Endothelial cell (in vitro differentiated cells): ENCODE results near the gene IL6. TPM values are rescaled to one million over a fixed set of nuclear protein-coding genes. Genes with fewer than 3 reads are reported as not detected.

Source experiments
- DNase-seq: peaks from one replicate; pipeline ENCODE4 v3.0.0; 2021; ENCODE audit warnings: low spot score
- H3K27ac Mint-ChIP-seq: one replicate; pipeline ENCODE4 v1.8.0; 2021; ENCODE audit warnings: mixed read lengths, inconsistent platforms; ENCODE audit not compliant: unreplicated experiment
- H3K27me3 Mint-ChIP-seq: one replicate; pipeline ENCODE4 v1.8.0; 2021; ENCODE audit warnings: mild to moderate bottlenecking, moderate library complexity, mixed read lengths, inconsistent platforms; ENCODE audit not compliant: unreplicated experiment
- H3K36me3 Mint-ChIP-seq: one replicate; pipeline ENCODE4 v1.8.0; 2021; ENCODE audit warnings: mild to moderate bottlenecking, low read depth, mixed read lengths, inconsistent platforms; ENCODE audit not compliant: unreplicated experiment
- H3K4me1 Mint-ChIP-seq: one replicate; pipeline ENCODE4 v1.8.0; 2021; ENCODE audit warnings: mild to moderate bottlenecking, mixed read lengths, inconsistent platforms; ENCODE audit not compliant: unreplicated experiment
- H3K4me3 Mint-ChIP-seq: one replicate; pipeline ENCODE4 v1.8.0; 2021; ENCODE audit warnings: mild to moderate bottlenecking, mixed read lengths, inconsistent platforms; ENCODE audit not compliant: unreplicated experiment
- H3K9me3 Mint-ChIP-seq: one replicate; pipeline ENCODE4 v1.8.0; 2021; ENCODE audit warnings: mixed read lengths, inconsistent platforms; ENCODE audit not compliant: unreplicated experiment
- total RNA-seq: library from RNA; stranded (reverse); fragmentation: NEBNext Ultra II Directional; extraction: Animal tissue kit (Norgen Biotek cat#: 25700); gene quantifications from one replicate; pipeline ENCODE4 v1.2.1, GENCODE V29; 2021; ENCODE audit not compliant: unreplicated experiment
- TF ChIP-seq, protein P1 (sequence below): fragments of 200-600 bp; sonication (generic); IDR thresholded peaks from one replicate; pipeline ENCODE4 v1.5.0; 2021; ENCODE audit warnings: antibody characterized with exemption; ENCODE audit not compliant: unreplicated experiment

IL6 gene
- total RNA-seq, 1 donor from 2014 or later = not detected

DNA sequence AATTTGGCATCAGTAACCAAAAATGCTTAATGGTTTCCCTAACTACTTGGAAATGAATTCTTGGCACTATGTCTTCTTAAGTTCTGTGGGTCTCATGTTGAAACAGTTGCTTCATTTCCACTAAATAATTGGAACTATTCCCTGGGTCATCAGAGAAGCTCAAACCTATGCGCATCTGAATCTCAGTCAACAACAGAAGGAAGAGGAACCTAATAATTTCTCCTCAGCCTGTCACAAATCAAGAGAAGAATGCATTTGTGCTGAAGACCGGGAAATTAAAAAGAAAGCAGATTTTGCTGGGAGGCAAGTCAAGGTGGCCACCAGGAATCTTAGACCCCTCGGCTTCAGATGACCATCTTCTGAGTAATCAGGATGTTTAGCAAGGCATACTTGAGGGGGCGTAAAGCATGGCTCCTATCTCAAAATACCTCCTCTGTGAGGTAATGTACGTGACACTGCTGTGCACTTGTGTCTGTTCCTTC lies 54.3 kb downstream of the IL6 start:
- Mint-ChIP-seq H3K9me3 (no peaks in the 10 kb centered on the region), H3K4me1 (peaks cover 3% of the 10 kb centered on the region), H3K36me3 (no peaks in the 10 kb centered on the region), H3K4me3 (no peak overlapping the region), H3K27me3 (peaks cover 4% of the 10 kb centered on the region), H3K27ac (no peak overlapping the region)
- no peak for DNase-seq
- TF ChIP-seq, protein P1, sequence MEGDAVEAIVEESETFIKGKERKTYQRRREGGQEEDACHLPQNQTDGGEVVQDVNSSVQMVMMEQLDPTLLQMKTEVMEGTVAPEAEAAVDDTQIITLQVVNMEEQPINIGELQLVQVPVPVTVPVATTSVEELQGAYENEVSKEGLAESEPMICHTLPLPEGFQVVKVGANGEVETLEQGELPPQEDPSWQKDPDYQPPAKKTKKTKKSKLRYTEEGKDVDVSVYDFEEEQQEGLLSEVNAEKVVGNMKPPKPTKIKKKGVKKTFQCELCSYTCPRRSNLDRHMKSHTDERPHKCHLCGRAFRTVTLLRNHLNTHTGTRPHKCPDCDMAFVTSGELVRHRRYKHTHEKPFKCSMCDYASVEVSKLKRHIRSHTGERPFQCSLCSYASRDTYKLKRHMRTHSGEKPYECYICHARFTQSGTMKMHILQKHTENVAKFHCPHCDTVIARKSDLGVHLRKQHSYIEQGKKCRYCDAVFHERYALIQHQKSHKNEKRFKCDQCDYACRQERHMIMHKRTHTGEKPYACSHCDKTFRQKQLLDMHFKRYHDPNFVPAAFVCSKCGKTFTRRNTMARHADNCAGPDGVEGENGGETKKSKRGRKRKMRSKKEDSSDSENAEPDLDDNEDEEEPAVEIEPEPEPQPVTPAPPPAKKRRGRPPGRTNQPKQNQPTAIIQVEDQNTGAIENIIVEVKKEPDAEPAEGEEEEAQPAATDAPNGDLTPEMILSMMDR = no peak

Other genes with a start within 250 kb of the IL6 start
- 5.6 TPM for gene STEAP1B, start 227.0 kb upstream of the IL6 start, total RNA-seq
- gene TOMM7, start 95.6 kb downstream of the IL6 start, total RNA-seq = 191 TPM